K562 (cell line): ENCODE data around the gene DAW1. TPM values are rescaled to one million over a fixed set of nuclear protein-coding genes. Genes with fewer than 3 reads are reported as not detected.

Source experiments
- ATAC-seq: fragments of 200-7000 bp; cut with Tn5 transposase; 3 replicates; pipeline ENCODE4 v1.9.1; 2020; ENCODE audit warnings: moderate library complexity
- BruUV-seq: library from RNA; stranded (reverse); fragments of 400-500 nt; replicated peaks from 2 replicates; lab custom pipeline; 2021; lab: Mats Ljungman, UMichigan
- CTCF ChIA-PET: fragments of 300-600 bp; formaldehyde crosslinking; extraction: SDS; loops from one replicate; lab custom pipeline; 2021; ENCODE audit warnings: low intra/inter-chr PET ratio; lab: Yijun Ruan, JAX
- POLR2A ChIA-PET: fragments of 300-600, 350-650 bp; sonication (Branson Sonifier 250); formaldehyde crosslinking; extraction: SDS; loops from one replicate; lab custom pipeline; 2021; ENCODE audit warnings: antibody characterized with exemption, inconsistent platforms; lab: Yijun Ruan, JAX
- DNase-seq, 4 experiments: peaks; one replicate each; pipeline versions ENCODE4 v3.0.0 to v3.0.0-alpha.2; 2011 to 2018; ENCODE audit warnings: low spot score in 3 of 4, mixed read lengths in 3 of 4; ENCODE audit errors: extremely low read depth in 1 of 4
- FAIRE-seq: peaks from 2 replicates; lab custom pipeline; 2011; peaks lifted over from hg19 to GRCh38; lab: Jason Lieb, UNC
- H2AFZ ChIP-seq: 2 replicates; pipeline ENCODE4 v1.6.0; 2011; ENCODE audit warnings: low read depth, low read length, control low read depth, inconsistent platforms
- H3K27ac ChIP-seq: fragments of 200-600 bp; 3 replicates; pipeline ENCODE4 v1.8.0; 2011; ENCODE audit warnings: low read depth, mild to moderate bottlenecking, control low read depth, inconsistent platforms, low read length, moderate library complexity, mixed read lengths; ENCODE audit errors: extremely low read depth
- H3K27me3 ChIP-seq, 2 experiments: fragments of 300-600 bp in 1 of 2; 2 replicates in 1 of 2; 3 replicates in 1 of 2; pipeline versions ENCODE4 v1.6.0 to v1.8.0; 2011; ENCODE audit warnings: inconsistent platforms in 2 of 2, low read length in 2 of 2, mild to moderate bottlenecking in 1 of 2, mixed read lengths in 1 of 2, moderate library complexity in 1 of 2; ENCODE audit not compliant: control insufficient read depth in 2 of 2, insufficient read depth in 2 of 2
- H3K36me3 ChIP-seq: fragments of 300-600 bp; 3 replicates; pipeline ENCODE4 v1.8.0; 2011; ENCODE audit warnings: mild to moderate bottlenecking, low read length, inconsistent platforms; ENCODE audit not compliant: control insufficient read depth, insufficient read depth
- H3K4me1 ChIP-seq, 2 experiments: fragments of 200-600 bp in 1 of 2; replicated peaks in 1 of 2; 2 replicates in 1 of 2; 3 replicates in 1 of 2; pipeline versions ENCODE4 v1.5.1 to v1.8.0; 2011; ENCODE audit warnings: inconsistent platforms in 2 of 2, low read length in 2 of 2, mild to moderate bottlenecking in 1 of 2, mixed read lengths in 1 of 2, moderate library complexity in 1 of 2; ENCODE audit not compliant: control insufficient read depth in 2 of 2, insufficient read depth in 2 of 2
- H3K4me2 ChIP-seq: 2 replicates; pipeline ENCODE4 v1.6.1; 2011; ENCODE audit warnings: low read length, control low read depth, inconsistent platforms, mixed read lengths; ENCODE audit not compliant: insufficient read depth
- H3K4me3 ChIP-seq: fragments of 200-600 bp; sonication (generic), shearing (Covaris generic); 2 replicates; pipeline ENCODE4 v1.5.1; 2016; ENCODE audit warnings: control low read depth, inconsistent platforms
- H3K79me2 ChIP-seq: fragments of 200-600 bp; 3 replicates; pipeline ENCODE4 v1.8.0; 2011; ENCODE audit warnings: low read length, inconsistent platforms; ENCODE audit not compliant: control insufficient read depth, insufficient read depth
- H3K9ac ChIP-seq, 2 experiments: 2 replicates each; pipeline versions ENCODE4 v1.6.0 to v1.6.1; 2011; ENCODE audit warnings: low read depth in 2 of 2, low read length in 2 of 2, control low read depth in 1 of 2, inconsistent platforms in 1 of 2, mild to moderate bottlenecking in 1 of 2, mixed read lengths in 1 of 2; ENCODE audit not compliant: insufficient read depth in 1 of 2
- H3K9me1 ChIP-seq: one replicate; pipeline ENCODE4 v1.6.0; 2011; ENCODE audit warnings: inconsistent platforms, mild to moderate bottlenecking, low read length, moderate library complexity; ENCODE audit not compliant: control insufficient read depth, insufficient read depth
- H3K9me3 ChIP-seq: replicated peaks from 2 replicates; pipeline ENCODE4 v1.5.1; 2011; ENCODE audit warnings: low read depth, low read length, inconsistent platforms; ENCODE audit not compliant: control insufficient read depth, insufficient read depth
- H4K20me1 ChIP-seq: replicated peaks from 2 replicates; pipeline ENCODE4 v1.6.1; 2011; ENCODE audit warnings: low read length, inconsistent platforms, mixed read lengths; ENCODE audit not compliant: control insufficient read depth, insufficient read depth
- HDAC3 ChIP-seq: fragments of 450-650 bp; IDR thresholded peaks from 2 replicates; pipeline ENCODE4 v1.6.1; 2018; ENCODE audit warnings: borderline replicate concordance, mild to moderate bottlenecking, moderate library complexity; ENCODE audit not compliant: partially characterized antibody
- TCF7L2 ChIP-seq: fragments of 150-350 bp; IDR thresholded peaks from 2 replicates; pipeline ENCODE4 v1.6.1; 2016; ENCODE audit warnings: low read depth, mild to moderate bottlenecking, low read length, moderate library complexity
- WGBS: fragments of 100-300 bp; shearing (Covaris generic); methylation state at CpG from one replicate; pipeline ENCODE4 v1.1.6; 2016; ENCODE audit warnings: low coverage, mixed read lengths; ENCODE audit not compliant: insufficient coverage; ENCODE audit errors: missing lambda C conversion rate; 5-methylcytosine and 5-hydroxymethylcytosine counted together
- in situ Hi-C: fragments of 300-500 bp; cut with MboI; formaldehyde crosslinking; loops from 4 replicates; pipeline ENCODE4 v1.15.0; 2018; ENCODE audit warnings: inconsistent platforms, mixed read lengths
- intact Hi-C: fragments of 100-400 bp; cut with micrococcal nuclease; formaldehyde crosslinking; loops from 2 replicates; pipeline ENCODE4 v1.14.2; 2022
- polyA plus RNA-seq, 8 experiments: library from polyadenylated mRNA; depleted of rRNA in 4 of 8; stranded (reverse) in 5 of 8; unstranded in 3 of 8; fragments of >200 nt; fragmentation: Nextera tagmentation in 2 of 8; fragmentation: Illumina TruSeq in 1 of 8; extraction: Ambion mirVana in 2 of 8; extraction: Trizol in 1 of 8; gene quantifications; 2 replicates each; pipeline versions ENCODE4 v1.2.1 to v1.2.3, GENCODE V29; 2011 to 2014; ENCODE audit warnings: inconsistent platforms in 1 of 8, missing spikeins in 1 of 8
- total RNA-seq, 7 experiments: library from RNA; depleted of rRNA in 6 of 7; stranded (reverse); fragments of >200 nt in 6 of 7; fragmentation: Illumina TruSeq in 2 of 7; extraction: Trizol in 2 of 7; gene quantifications; 2 replicates each; pipeline versions ENCODE4 v1.2.1 to v1.2.3, GENCODE V29; 2011 to 2021; ENCODE audit warnings: low replicate concordance in 1 of 7
- TF ChIP-seq, protein P1 (sequence below): fragments of 450-650 bp; formaldehyde crosslinking; IDR thresholded peaks from 2 replicates; pipeline ENCODE4 v1.4.0; 2020; ENCODE audit warnings: mild to moderate bottlenecking, mixed read lengths
- TF ChIP-seq, protein P2 (sequence below): fragments of 200-600 bp; sonication (generic); IDR thresholded peaks from one replicate; pipeline ENCODE4 v1.6.1; 2012; ENCODE audit warnings: mild to moderate bottlenecking, low read depth, low read length, inconsistent platforms
- TF ChIP-seq, protein P3 (sequence below): fragments of 250-450 bp; sonication (Bioruptor Pico); IDR thresholded peaks from 2 replicates; pipeline ENCODE4 v1.5.0; 2021; ENCODE audit warnings: mild to moderate bottlenecking, borderline replicate concordance

Gene DAW1
- total and polyA plus RNA-seq, 9 of the 15 experiments (the other 6 are each of a cell fraction or from before 2014, with no cell fraction given): not detected

DNA sequence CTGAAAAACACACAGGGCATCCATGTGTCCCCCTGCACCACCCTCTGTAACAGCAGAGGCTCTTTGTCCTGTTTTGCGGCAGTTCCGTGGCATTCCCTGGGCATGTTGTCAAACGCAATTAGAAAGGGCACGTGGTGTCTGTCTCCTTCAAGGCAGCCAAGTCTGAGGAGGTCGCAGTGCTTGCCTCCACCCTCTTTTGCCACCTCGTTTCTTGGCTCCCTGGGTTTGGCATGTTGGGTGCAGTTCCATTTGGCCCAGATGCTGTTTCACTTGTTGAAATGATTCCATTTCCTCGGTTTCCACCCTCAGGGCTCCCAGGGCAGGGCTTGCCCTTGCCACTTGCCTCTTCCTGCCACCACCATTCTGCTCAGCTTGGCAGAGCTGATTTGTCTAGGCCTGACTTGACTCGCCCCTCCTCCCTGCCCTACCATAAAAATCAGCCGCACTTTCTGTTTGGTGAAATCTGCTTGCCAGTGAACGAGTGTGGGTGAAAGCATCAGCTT, 45.4 kb upstream of the DAW1 start:
- H3K9ac ChIP-seq: no peak overlapping the region
- H3K36me3 ChIP-seq: no peaks in the 10 kb centered on the region
- in situ Hi-C loops: no loop called here
- intact Hi-C loops: no loop called here
- no peaks in the 10 kb centered on the region for H3K27me3 ChIP-seq
- H3K79me2 ChIP-seq: no peaks in the 10 kb centered on the region
- no TSS peak for BruUV-seq
- H2AFZ ChIP-seq: no peak overlapping the region
- ATAC-seq (no peak), DNase-seq (no peak), FAIRE-seq (no peak)
- H3K9me1 ChIP-seq: no peaks in the 10 kb centered on the region
- no peaks in the 10 kb centered on the region for H4K20me1 ChIP-seq
- ChIA-PET POLR2A (no interaction called here), CTCF (no interaction called here)
- no peak overlapping the region for H3K4me2 ChIP-seq
- WGBS: 0% methylated on average over 7 of the region's 10 CpGs
- no peaks in the 10 kb centered on the region for H3K4me1 ChIP-seq
- no peaks in the 10 kb centered on the region for H3K9me3 ChIP-seq
- H3K27ac ChIP-seq: no peak overlapping the region
- no peak overlapping the region for H3K4me3 ChIP-seq
- TF ChIP-seq, protein P1, sequence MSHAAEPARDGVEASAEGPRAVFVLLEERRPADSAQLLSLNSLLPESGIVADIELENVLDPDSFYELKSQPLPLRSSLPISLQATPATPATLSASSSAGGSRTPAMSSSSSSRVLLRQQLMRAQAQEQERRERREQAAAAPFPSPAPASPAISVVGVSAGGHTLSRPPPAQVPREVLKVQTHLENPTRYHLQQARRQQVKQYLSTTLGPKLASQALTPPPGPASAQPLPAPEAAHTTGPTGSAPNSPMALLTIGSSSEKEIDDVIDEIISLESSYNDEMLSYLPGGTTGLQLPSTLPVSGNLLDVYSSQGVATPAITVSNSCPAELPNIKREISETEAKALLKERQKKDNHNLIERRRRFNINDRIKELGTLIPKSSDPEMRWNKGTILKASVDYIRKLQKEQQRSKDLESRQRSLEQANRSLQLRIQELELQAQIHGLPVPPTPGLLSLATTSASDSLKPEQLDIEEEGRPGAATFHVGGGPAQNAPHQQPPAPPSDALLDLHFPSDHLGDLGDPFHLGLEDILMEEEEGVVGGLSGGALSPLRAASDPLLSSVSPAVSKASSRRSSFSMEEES (CRISPR knock-in tag): no peak
- TF ChIP-seq, protein P2, sequence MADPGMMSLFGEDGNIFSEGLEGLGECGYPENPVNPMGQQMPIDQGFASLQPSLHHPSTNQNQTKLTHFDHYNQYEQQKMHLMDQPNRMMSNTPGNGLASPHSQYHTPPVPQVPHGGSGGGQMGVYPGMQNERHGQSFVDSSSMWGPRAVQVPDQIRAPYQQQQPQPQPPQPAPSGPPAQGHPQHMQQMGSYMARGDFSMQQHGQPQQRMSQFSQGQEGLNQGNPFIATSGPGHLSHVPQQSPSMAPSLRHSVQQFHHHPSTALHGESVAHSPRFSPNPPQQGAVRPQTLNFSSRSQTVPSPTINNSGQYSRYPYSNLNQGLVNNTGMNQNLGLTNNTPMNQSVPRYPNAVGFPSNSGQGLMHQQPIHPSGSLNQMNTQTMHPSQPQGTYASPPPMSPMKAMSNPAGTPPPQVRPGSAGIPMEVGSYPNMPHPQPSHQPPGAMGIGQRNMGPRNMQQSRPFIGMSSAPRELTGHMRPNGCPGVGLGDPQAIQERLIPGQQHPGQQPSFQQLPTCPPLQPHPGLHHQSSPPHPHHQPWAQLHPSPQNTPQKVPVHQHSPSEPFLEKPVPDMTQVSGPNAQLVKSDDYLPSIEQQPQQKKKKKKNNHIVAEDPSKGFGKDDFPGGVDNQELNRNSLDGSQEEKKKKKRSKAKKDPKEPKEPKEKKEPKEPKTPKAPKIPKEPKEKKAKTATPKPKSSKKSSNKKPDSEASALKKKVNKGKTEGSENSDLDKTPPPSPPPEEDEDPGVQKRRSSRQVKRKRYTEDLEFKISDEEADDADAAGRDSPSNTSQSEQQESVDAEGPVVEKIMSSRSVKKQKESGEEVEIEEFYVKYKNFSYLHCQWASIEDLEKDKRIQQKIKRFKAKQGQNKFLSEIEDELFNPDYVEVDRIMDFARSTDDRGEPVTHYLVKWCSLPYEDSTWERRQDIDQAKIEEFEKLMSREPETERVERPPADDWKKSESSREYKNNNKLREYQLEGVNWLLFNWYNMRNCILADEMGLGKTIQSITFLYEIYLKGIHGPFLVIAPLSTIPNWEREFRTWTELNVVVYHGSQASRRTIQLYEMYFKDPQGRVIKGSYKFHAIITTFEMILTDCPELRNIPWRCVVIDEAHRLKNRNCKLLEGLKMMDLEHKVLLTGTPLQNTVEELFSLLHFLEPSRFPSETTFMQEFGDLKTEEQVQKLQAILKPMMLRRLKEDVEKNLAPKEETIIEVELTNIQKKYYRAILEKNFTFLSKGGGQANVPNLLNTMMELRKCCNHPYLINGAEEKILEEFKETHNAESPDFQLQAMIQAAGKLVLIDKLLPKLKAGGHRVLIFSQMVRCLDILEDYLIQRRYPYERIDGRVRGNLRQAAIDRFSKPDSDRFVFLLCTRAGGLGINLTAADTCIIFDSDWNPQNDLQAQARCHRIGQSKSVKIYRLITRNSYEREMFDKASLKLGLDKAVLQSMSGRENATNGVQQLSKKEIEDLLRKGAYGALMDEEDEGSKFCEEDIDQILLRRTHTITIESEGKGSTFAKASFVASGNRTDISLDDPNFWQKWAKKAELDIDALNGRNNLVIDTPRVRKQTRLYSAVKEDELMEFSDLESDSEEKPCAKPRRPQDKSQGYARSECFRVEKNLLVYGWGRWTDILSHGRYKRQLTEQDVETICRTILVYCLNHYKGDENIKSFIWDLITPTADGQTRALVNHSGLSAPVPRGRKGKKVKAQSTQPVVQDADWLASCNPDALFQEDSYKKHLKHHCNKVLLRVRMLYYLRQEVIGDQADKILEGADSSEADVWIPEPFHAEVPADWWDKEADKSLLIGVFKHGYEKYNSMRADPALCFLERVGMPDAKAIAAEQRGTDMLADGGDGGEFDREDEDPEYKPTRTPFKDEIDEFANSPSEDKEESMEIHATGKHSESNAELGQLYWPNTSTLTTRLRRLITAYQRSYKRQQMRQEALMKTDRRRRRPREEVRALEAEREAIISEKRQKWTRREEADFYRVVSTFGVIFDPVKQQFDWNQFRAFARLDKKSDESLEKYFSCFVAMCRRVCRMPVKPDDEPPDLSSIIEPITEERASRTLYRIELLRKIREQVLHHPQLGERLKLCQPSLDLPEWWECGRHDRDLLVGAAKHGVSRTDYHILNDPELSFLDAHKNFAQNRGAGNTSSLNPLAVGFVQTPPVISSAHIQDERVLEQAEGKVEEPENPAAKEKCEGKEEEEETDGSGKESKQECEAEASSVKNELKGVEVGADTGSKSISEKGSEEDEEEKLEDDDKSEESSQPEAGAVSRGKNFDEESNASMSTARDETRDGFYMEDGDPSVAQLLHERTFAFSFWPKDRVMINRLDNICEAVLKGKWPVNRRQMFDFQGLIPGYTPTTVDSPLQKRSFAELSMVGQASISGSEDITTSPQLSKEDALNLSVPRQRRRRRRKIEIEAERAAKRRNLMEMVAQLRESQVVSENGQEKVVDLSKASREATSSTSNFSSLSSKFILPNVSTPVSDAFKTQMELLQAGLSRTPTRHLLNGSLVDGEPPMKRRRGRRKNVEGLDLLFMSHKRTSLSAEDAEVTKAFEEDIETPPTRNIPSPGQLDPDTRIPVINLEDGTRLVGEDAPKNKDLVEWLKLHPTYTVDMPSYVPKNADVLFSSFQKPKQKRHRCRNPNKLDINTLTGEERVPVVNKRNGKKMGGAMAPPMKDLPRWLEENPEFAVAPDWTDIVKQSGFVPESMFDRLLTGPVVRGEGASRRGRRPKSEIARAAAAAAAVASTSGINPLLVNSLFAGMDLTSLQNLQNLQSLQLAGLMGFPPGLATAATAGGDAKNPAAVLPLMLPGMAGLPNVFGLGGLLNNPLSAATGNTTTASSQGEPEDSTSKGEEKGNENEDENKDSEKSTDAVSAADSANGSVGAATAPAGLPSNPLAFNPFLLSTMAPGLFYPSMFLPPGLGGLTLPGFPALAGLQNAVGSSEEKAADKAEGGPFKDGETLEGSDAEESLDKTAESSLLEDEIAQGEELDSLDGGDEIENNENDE: no peak
- TF ChIP-seq, protein P3, sequence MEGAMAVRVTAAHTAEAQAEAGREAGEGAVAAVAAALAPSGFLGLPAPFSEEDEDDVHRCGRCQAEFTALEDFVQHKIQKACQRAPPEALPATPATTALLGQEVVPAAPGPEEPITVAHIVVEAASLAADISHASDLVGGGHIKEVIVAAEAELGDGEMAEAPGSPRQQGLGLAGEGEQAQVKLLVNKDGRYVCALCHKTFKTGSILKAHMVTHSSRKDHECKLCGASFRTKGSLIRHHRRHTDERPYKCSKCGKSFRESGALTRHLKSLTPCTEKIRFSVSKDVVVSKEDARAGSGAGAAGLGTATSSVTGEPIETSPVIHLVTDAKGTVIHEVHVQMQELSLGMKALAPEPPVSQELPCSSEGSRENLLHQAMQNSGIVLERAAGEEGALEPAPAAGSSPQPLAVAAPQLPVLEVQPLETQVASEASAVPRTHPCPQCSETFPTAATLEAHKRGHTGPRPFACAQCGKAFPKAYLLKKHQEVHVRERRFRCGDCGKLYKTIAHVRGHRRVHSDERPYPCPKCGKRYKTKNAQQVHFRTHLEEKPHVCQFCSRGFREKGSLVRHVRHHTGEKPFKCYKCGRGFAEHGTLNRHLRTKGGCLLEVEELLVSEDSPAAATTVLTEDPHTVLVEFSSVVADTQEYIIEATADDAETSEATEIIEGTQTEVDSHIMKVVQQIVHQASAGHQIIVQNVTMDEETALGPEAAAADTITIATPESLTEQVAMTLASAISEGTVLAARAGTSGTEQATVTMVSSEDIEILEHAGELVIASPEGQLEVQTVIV (CRISPR knock-in tag): no peak
- TF ChIP-seq TCF7L2: no peak
- TF ChIP-seq HDAC3: no peak
